GM19324 (cell line): ENCODE results near the gene PLCD1.
"Not testable (repeated sequence)": the region's sequence is repeated elsewhere in the genome, so short reads cannot be mapped to it uniquely, and the experiment has no call there.

ENCODE experiments used
- ATAC-seq: cut with Tn5 transposase; IDR thresholded peaks from one replicate; pipeline ENCODE4 v1.9.1; 2021; ENCODE audit warnings: mild to moderate bottlenecking, moderate library complexity; ENCODE audit not compliant: unreplicated experiment, low FRiP score

PLCD1 gene

GRCh38 chr3:38038447-38038911, 9.0 kb upstream of the PLCD1 start:
- no peak for ATAC-seq

GRCh38 chr3:38036906-38037305, 7.5 kb upstream of the PLCD1 start:
- ATAC-seq, result no peak

GRCh38 chr3:38036286-38036685, 6.8 kb upstream of the PLCD1 start:
- no peak for ATAC-seq

GRCh38 chr3:38034335-38034734, 4.9 kb upstream of the PLCD1 start:
- ATAC-seq, result not testable (repeated sequence)

- not testable (repeated sequence) for ATAC-seq
These were observed 4.1 kb upstream of the PLCD1 start for GRCh38 chr3:38033586-38033985.

GRCh38 chr3:38032328-38032865, 3.0 kb upstream of the PLCD1 start:
- ATAC-seq, result no peak

GRCh38 chr3:38031022-38031994, 1.9 kb upstream of the PLCD1 start:
- ATAC-seq, result no peak

GRCh38 chr3:38030126-38031021, 932 bp upstream of the PLCD1 start:
- no peak for ATAC-seq

GRCh38 chr3:38028621-38029361, 651 bp downstream of the PLCD1 start:
- ATAC-seq, result no peak

GRCh38 chr3:38027466-38028465, 1.7 kb downstream of the PLCD1 start:
- ATAC-seq, result no peak

GRCh38 chr3:38026856-38027255, 2.6 kb downstream of the PLCD1 start:
- no peak for ATAC-seq

- ATAC-seq, result no peak
These were observed 6.3 kb downstream of the PLCD1 start for GRCh38 chr3:38022896-38023709.

GRCh38 chr3:38022301-38022700, 7.1 kb downstream of the PLCD1 start:
- no peak for ATAC-seq

- no peak for ATAC-seq
These were observed 8.2 kb downstream of the PLCD1 start for GRCh38 chr3:38021196-38021595.

- ATAC-seq, result no peak
These were observed 9.1 kb downstream of the PLCD1 start for GRCh38 chr3:38020342-38020726.

GRCh38 chr3:38019658-38020341, 9.6 kb downstream of the PLCD1 start:
- no peak for ATAC-seq
